GM18861 (cell line): ENCODE results near the gene CDKL4.
A peak's percentile ranks its signal among the peaks of the same experiment; 100 is the strongest.
"Not testable (repeated sequence)": the region's sequence is repeated elsewhere in the genome, so short reads cannot be mapped to it uniquely, and the experiment has no call there.

Experiments
- ATAC-seq: cut with Tn5 transposase; IDR thresholded peaks from one replicate; pipeline ENCODE4 v1.9.1; 2021; ENCODE audit not compliant: unreplicated experiment

Gene CDKL4

DNA sequence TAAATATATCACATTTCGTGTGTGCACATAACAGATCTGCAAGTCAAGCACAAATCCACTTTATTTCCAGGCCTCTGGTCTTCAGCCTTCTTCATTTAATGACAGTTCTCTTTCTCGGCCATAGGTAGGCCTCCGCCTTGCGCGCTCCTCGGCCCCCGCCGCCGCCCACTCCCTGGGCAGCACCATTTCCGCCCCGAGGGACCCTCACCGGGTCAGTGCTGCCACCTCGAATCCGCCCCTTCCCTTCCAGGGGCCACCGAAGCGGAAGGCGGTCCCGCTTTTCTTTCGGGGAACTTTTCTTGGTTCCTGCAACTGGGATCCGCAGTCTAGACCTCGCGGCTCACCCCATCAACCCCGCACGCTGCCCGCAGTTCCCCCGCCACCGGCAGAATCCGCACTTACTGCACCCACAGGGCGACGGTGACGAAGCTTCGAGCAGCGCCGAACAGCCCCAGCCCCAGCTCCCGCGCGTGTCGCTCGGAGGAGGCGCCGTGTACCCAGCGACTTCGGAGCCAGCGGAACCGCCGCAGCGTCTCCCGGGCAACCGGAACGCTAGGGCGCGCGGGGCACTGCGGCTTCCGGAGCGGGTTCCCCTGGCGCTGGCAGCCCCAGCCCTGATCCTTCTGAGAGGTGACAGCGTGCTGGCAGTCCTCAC, at the start of gene CDKL4:
Gene CDKL4 (minus strand): TSS at position 502 of the 655 bp plus-strand sequence.
- peak; percentile 45 for ATAC-seq

- no peak for ATAC-seq
Observed at GRCh38 chr2:39290433-39290832, 46.7 kb upstream of the CDKL4 start.

- no peak for ATAC-seq
Observed at GRCh38 chr2:39289609-39290008, 45.8 kb upstream of the CDKL4 start.

- ATAC-seq: no peak
Observed at GRCh38 chr2:39283561-39283960, 39.8 kb upstream of the CDKL4 start.

GRCh38 chr2:39281391-39281790, 37.6 kb upstream of the CDKL4 start:
- ATAC-seq: no peak

DNA sequence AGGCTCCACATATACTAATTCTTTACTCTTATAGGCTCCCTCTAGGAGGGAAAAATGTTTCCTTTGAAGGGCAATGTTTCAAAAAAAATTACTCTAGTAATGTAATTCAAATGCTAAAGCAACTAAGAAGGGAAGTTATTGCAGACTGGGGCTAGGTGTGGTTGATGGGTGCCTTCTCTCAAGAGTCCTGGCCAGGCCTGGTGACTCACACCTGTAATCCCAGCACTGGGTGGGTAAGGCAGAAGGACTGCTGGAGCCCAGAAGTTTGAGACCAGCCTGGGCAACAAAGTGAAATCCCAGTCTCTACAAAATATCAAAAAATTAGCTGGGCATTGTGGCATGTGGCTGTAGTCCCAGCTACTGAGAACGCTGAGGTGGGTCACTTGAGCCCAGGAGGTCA, 31.2 kb upstream of the CDKL4 start:
- ATAC-seq: no peak

DNA sequence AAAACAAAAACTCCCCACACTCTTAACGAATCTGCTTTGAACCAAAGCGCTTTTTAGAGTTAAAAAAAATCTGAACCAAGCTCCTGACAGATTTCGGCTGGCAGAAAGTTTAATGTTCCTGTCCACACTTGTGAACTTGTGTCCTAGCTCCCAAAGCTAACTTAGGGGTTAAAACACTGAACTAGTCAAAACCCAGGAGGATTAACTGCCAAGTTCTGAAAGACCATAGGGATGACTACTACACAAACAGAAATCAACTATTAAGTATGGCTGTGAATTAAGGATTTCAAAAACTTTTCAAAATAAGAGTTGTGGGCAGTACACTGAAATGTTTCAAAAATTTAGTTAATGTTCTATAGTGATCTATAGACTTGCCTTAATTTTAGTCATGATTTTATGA, 26.2 kb upstream of the CDKL4 start:
- ATAC-seq: no peak

DNA sequence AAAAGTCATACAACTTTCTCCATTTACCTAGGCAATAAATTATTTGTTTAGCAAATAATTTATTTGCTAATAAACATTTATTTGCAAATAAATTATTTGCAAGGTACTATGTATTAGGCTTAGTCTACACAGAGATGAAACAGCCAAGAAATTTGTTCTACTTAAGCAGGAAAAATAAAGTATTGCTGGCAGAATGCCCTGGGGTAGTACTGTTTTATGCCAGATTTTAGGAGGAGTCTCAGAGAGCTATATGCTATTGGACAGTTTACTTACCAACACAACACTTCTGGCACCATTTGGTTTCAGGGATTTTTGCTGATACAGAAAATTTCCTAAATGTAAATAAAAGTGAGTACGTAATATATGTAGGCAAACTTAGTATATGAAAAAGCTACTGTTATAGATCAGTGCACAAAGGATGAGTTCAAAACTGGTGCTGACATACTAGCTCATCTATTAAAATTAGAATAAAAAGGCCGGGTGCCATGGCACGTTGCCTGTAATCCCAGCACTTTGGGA, 23.2 kb upstream of the CDKL4 start:
- no peak for ATAC-seq

DNA sequence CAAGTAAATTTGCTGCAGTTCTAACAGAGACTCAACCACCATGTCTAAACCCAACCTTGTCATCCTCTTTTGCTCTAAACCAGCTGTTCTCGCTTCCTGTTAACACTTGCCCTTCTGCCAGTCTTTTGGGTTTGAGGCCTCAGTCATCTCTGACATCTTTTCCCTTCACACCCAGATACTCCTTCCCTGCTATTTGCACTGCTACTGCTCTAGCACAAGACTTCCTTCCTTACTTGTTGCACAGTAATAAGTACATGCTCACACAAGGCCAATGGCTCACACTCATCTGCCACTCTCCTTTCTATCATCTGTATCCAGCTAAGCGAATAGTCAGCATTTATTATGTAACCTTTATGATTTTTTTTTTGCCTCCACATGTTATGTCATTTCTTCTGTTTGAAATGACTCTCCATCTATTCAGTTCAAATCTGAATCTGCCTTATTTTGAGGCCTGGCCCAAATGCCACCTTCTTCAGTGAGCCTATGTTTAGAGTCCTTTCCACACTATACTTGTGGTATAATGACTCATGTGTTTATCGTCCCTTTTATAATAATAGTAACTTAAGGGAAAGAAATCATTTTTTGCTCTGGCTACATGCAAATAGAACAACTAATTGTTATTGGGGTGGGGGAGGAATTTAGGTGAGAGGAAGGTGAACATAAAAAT, 22.5 kb upstream of the CDKL4 start:
- ATAC-seq: peak; percentile 58

GRCh38 chr2:39265315-39265714, 21.5 kb upstream of the CDKL4 start:
- ATAC-seq: no peak

DNA sequence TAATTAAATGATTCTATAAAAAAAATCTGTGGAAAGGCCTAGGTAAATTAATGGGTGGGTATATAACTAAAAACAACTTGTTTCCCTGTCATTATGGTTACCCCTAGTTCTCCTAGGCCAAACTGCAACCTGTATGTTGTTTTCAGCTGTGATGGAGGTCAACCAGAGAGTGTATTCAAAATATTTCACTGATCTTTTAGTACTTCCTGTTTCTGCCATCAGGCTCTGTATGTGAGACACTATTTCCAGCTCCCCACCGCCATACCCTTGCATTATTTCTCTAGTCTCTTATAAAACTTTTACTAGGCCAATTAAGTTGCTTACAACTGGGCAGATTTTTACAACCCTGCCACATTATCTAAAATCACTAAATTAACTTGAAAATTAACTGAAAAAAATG, 21.0 kb upstream of the CDKL4 start:
- peak; percentile 55 for ATAC-seq

GRCh38 chr2:39260087-39260486, 16.3 kb upstream of the CDKL4 start:
- no peak for ATAC-seq

DNA sequence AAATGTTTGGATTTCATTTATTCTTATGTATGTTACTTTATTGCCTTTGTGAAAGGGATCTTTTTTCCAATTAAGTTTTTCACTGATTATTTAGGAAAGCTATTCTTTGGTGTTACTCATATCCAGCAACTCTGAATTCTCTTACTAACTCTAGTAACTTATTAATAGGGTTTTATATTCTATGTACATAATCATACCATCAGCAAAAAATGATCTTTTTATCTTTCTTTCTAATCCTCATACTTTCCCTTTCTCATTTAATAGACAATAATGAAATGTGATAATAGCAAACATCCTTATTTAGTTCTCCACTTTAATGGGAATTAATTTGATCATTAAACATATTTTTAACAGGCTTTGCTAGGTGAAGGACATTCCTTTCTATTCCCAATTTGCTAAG, 12.3 kb upstream of the CDKL4 start:
- no peak for ATAC-seq

DNA sequence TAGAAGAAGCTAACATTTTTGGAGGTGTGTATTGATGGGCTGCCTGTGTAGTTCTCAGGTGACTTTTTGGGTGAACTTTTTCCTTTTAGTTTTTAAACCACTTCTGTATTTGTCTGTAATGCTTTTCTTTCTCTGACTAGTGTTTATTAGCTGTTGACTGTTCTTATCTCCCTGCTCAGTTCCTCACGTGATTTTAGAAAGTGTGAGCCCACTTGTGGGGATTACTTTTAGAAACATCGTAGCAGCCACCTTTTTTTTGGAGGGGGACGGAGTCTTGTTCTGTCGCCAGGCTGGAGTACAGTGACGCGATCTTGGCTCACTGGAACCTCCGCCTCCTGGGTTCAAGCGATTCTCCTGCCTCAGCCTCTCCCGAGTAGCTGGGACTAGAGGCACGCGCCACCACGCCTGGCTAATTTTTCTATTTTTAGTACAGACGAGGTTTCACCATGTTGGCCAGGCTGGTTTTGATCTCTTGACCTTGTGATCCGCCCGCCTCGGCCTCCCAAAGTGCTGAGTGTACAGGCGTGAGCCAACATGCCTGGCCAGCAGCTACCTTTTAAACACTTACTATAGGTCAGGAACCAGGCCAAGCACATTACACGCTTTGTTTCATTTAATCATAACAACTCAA, 9.2 kb upstream of the CDKL4 start:
- ATAC-seq: no peak

- no peak for ATAC-seq
Observed at GRCh38 chr2:39247512-39248043, 3.8 kb upstream of the CDKL4 start.

DNA sequence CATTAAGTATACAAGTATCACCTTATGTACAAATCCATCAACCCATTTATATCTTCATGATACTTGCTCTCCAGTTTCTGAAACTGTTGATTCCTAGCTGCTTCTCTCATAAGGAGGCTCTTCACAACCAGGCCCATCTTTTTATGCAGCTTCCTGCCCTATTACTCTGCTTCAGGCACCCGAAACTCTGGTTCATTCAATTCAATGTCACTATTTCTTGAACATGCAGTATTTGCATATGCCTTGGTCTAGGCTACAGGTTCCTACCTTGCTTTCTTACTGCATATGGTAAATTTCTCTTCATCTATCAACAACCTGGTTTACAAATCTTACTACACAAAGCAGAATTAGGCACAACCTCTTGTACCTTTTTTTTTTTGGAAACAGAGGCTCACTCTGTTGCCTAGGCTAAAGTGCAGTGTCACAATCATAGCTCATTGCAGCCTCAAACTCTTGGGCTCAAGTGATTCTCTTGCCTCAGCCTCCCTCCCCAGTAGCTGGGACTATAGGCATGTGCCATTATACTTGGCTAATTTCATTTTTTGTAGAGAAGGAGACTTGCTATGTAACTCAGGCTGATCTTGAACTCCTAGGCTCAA, 2.7 kb upstream of the CDKL4 start:
- ATAC-seq: no peak

DNA sequence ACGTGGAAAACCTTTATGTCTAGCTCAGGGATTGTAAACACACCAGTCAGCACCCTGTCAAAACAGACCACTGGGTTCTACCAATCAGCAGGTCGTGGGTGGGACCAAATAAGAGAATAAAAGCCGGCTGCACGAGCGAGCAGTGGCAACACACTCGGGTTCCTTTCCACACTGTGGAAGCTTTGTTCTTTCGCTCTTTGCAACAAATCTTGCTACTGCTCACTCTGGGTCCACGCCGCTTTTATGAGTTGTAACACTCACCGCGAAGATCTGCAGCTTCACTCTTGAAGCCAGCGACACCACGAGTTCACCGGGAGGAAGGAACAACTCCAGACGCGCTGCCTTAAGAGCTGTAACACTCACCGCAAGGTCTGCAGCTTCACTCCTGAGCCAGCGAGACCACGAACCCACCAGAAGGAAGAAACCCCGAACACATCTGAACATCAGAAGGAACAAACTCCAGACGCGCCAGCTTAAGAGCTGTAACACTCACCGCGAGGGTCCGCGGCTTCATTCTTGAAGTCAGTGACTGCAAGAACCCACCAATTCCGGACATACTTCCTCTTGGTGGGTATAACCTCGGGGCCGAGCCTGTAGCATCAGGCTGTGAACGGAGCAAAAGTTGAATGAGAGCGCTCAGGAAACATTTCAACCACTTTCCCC, 1.3 kb upstream of the CDKL4 start:
- ATAC-seq: not testable (repeated sequence)

DNA sequence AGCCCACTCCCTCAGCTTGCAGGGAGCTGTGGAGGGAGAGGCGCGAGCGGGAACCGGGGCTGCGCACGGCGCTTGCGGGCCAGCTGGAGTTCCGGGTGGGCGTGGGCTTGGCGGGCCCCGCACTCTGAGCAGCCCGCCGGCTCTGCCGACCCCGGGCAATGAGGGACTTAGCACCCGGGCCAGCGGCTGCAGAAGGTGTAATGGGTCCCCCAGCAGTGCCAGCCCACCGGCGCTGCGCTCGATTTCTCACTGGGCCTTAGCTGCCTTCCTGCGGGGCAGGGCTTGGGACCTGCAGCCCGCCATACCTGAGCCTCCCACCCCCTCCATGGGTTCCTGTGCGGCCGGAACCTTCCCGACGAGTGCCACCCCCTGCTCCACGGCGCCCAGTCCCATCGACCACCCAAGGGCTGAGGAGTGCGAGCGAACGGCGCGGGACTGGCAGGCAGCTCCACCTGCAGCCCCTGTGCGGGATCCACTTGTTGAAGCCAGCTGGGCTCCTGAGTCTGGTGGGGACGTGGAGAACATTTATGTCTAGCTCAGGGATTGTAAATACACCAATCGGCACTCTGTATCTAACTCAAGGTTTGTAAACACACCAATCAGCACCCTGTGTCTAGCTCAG, 582 bp upstream of the CDKL4 start:
- ATAC-seq: not testable (repeated sequence)

GRCh38 chr2:39241588-39241987, 2.2 kb downstream of the CDKL4 start:
- no peak for ATAC-seq

- no peak for ATAC-seq
Observed at GRCh38 chr2:39240758-39241157, 3.0 kb downstream of the CDKL4 start.

DNA sequence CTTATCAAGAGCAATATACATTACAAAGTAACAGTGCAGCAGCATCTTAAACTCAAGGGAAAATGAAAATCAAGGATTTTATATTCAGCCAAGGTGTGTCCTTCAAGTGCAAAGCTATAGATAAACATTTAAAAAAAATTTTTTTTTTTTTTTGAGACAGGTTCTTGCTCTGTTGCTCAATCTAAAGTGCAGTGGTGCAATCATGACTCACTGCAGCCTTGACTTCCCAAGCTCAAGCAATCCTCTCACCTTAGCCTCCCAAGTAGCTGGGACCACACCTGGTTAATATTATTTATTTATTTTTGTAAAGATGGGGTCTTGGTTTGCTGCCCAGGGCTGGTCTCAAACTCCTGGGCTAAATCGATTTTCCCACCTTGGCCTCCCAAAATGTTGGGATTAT, 9.0 kb downstream of the CDKL4 start:
- no peak for ATAC-seq
